A673 (cell line): ENCODE results near the gene USP22. TPM values are rescaled to one million over a fixed set of nuclear protein-coding genes. Genes with fewer than 3 reads are reported as not detected.

Experiments
- BruUV-seq: library from RNA; stranded (reverse); fragments of 400-500 nt; replicated peaks from 2 replicates; lab custom pipeline; 2021; lab: Mats Ljungman, UMichigan
- CTCF ChIA-PET: fragments of 300-600 bp; sonication (Branson Sonifier 250); formaldehyde crosslinking; loops from one replicate; lab custom pipeline; 2022; ENCODE audit warnings: antibody characterized with exemption; lab: Charles Lee
- POLR2A ChIA-PET: fragments of 300-600 bp; sonication (Branson Sonifier 250); formaldehyde crosslinking; loops from one replicate; lab custom pipeline; 2022; ENCODE audit warnings: antibody characterized with exemption; ENCODE audit not compliant: low non-redundant PET; lab: Charles Lee
- DNase-seq: peaks from one replicate; pipeline ENCODE4 v3.0.0-alpha.2; 2015; ENCODE audit warnings: low spot score
- H3K27ac ChIP-seq: fragments of 200-600 bp; sonication (generic); 2 replicates; pipeline ENCODE4 v1.5.1; 2016; ENCODE audit warnings: mixed run types, low read depth, mild to moderate bottlenecking, mixed read lengths, antibody characterized with exemption, low read length; ENCODE audit not compliant: poor library complexity, severe bottlenecking
- H3K27me3 ChIP-seq: fragments of 200-600 bp; sonication (generic); replicated peaks from 2 replicates; pipeline ENCODE4 v1.6.1; 2017; ENCODE audit warnings: mixed run types, low read depth, mild to moderate bottlenecking, mixed read lengths, antibody characterized with exemption, low read length; ENCODE audit not compliant: insufficient read depth, poor library complexity
- H3K36me3 ChIP-seq: fragments of 200-600 bp; sonication (generic); 2 replicates; pipeline ENCODE4 v1.6.1; 2016; ENCODE audit warnings: mixed run types, mild to moderate bottlenecking, mixed read lengths, antibody characterized with exemption, low read length; ENCODE audit not compliant: insufficient read depth, poor library complexity, severe bottlenecking
- H3K4me1 ChIP-seq: fragments of 200-600 bp; sonication (generic); 2 replicates; pipeline ENCODE4 v1.6.1; 2017; ENCODE audit warnings: mixed run types, mild to moderate bottlenecking, mixed read lengths, antibody characterized with exemption, low read length; ENCODE audit not compliant: insufficient read depth, poor library complexity, severe bottlenecking
- H3K4me3 ChIP-seq: fragments of 200-600 bp; sonication (generic); 2 replicates; pipeline ENCODE4 v1.5.1; 2016; ENCODE audit warnings: low read depth, mixed run types, mild to moderate bottlenecking, mixed read lengths, low read length; ENCODE audit not compliant: poor library complexity, severe bottlenecking
- H3K9me3 ChIP-seq: fragments of 200-600 bp; sonication (generic); 2 replicates; pipeline ENCODE4 v1.6.1; 2016; ENCODE audit warnings: mixed run types, low read depth, mild to moderate bottlenecking, mixed read lengths, antibody characterized with exemption, low read length; ENCODE audit not compliant: poor library complexity, severe bottlenecking
- EZH2 ChIP-seq: fragments of 200-600 bp; sonication (generic); IDR thresholded peaks from 2 replicates; pipeline ENCODE4 v1.6.1; 2017; ENCODE audit warnings: borderline replicate concordance, low read depth, mild to moderate bottlenecking, mixed read lengths, antibody characterized with exemption, low read length; ENCODE audit not compliant: poor library complexity, severe bottlenecking
- intact Hi-C: fragments of 100-400 bp; cut with micrococcal nuclease; formaldehyde crosslinking; loops from one replicate; pipeline ENCODE4 v1.10.0; 2022; ENCODE audit not compliant: unreplicated experiment
- total RNA-seq: library from RNA; stranded (reverse); gene quantifications from 2 replicates; pipeline ENCODE4 v1.2.3, GENCODE V29; 2021
- TF ChIP-seq, protein P1 (sequence below): fragments of 300-800, 200-600 bp; sonication (generic); conservative IDR thresholded peaks from 2 replicates; pipeline ENCODE4 v1.5.1; 2017; ENCODE audit warnings: low read depth, mild to moderate bottlenecking, antibody characterized with exemption, low read length, moderate library complexity, mixed read lengths

USP22 gene
- total RNA-seq, 1 experiment from 2014 or later = 288 TPM

DNA sequence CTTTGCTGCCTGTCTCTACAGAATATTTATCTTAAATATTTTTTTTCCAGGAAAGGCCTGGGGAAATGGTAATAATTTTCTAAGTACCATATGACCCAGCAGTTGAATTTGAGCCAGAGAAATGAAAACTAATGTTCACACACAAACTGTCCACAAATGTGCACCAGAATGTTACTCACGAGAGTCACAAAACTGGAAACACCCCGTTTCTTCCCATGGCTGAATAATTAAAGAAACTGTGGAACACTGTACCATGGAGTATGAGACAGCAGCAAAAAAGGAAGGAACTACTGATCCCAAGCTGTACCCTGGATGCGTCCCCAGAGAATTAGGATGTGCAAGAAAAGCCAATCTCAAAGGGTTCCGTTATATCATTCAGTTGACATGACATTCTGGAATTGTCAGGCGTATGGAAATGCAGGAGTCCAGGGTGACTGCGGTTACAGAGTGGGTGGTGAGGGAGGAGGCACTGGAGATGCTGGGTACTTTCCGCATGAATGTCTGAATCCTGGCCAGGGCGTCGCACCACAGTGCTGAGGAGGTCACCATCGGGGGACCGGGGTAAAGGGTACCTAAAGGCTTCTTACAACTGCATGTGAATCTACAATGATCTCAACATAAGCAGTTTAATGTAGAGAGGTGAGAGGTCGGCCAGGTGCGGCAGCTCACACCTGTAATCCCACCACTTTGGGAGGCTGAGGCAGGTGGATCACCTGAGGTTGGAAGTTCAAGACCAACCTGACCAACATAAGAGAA is 34.5 kb downstream of the USP22 start:
- intact Hi-C loops = no loop called here
- ChIA-PET POLR2A (no interaction called here), CTCF (no interaction called here)
- DNase-seq = no peak
- no peaks in the 10 kb centered on the region for H3K4me1 ChIP-seq
- TF ChIP-seq, protein P1, sequence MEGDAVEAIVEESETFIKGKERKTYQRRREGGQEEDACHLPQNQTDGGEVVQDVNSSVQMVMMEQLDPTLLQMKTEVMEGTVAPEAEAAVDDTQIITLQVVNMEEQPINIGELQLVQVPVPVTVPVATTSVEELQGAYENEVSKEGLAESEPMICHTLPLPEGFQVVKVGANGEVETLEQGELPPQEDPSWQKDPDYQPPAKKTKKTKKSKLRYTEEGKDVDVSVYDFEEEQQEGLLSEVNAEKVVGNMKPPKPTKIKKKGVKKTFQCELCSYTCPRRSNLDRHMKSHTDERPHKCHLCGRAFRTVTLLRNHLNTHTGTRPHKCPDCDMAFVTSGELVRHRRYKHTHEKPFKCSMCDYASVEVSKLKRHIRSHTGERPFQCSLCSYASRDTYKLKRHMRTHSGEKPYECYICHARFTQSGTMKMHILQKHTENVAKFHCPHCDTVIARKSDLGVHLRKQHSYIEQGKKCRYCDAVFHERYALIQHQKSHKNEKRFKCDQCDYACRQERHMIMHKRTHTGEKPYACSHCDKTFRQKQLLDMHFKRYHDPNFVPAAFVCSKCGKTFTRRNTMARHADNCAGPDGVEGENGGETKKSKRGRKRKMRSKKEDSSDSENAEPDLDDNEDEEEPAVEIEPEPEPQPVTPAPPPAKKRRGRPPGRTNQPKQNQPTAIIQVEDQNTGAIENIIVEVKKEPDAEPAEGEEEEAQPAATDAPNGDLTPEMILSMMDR = no peak
- TF ChIP-seq EZH2 = no peak
- no peaks in the 10 kb centered on the region for H3K27me3 ChIP-seq
- H3K4me3 ChIP-seq = no peak overlapping the region
- no peak overlapping the region for H3K27ac ChIP-seq
- no peaks in the 10 kb centered on the region for H3K9me3 ChIP-seq
- no TSS peak for BruUV-seq
- H3K36me3 ChIP-seq = peaks cover 100% of the 10 kb centered on the region

DNA sequence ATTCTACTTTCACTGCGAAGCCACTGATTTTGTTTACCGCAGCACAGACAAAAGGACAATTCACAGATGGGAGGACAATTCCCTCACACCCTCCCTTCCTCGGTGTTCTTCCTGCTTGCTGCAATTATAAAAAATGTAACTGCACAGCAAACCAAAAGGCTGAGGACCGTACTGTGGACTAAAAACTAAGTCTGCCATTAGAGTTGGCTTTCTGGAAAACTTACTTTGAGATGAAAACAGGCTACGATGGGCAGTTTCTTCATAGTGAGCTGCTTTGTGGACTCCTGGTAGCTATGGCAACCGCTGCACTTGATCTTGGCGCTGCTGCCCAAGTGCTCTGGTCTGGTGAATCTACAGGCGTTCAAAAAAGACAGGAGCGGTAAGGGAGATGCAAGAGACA is 35.2 kb downstream of the USP22 start:
- intact Hi-C loops = no loop called here
- no peak for TF ChIP-seq EZH2
- TF ChIP-seq, protein P1 = no peak
- no peak for DNase-seq
- CTCF ChIA-PET = no interaction called here
- Histone ChIP-seq H3K27ac (no peak overlapping the region), H3K4me3 (no peak overlapping the region), H3K4me1 (no peaks in the 10 kb centered on the region), H3K9me3 (no peaks in the 10 kb centered on the region), H3K27me3 (no peaks in the 10 kb centered on the region), H3K36me3 (peaks cover 100% of the 10 kb centered on the region)
- POLR2A ChIA-PET = no interaction called here
- BruUV-seq = no TSS peak

DNA sequence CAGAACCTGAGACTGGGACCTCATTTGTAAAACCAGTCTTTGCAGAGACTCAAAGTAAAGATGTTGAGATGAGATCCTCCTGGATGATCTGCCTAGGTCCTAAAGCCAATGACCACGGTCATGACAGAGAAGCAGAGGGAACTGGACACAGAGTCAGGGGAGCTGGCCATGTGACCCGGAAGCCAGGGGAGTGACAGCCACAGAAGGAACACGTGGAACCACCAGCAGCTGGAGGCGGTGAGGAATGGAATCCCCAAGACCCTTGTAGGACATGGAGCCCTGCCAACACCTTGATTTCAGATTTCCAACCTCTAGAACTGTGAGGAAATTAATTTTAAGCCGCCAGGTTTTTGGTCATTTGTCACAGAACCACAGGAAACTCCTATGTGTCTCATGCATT is 37.0 kb downstream of the USP22 start:
- Histone ChIP-seq H3K4me3 (no peak overlapping the region), H3K36me3 (peaks cover 100% of the 10 kb centered on the region), H3K27me3 (no peaks in the 10 kb centered on the region), H3K27ac (no peak overlapping the region), H3K9me3 (no peaks in the 10 kb centered on the region), H3K4me1 (no peaks in the 10 kb centered on the region)
- intact Hi-C loops = no loop called here
- no TSS peak for BruUV-seq
- DNase-seq = no peak
- ChIA-PET POLR2A (no interaction called here), CTCF (no interaction called here)
- TF ChIP-seq EZH2 = no peak
- TF ChIP-seq, protein P1 = no peak
